Pulmonary artery endothelial cell (primary cell): Measurements from ENCODE around the gene FLT1. TPM values are rescaled to one million over a fixed set of nuclear protein-coding genes. Genes with fewer than 3 reads are reported as not detected.
A peak's percentile ranks its signal among the peaks of the same experiment; 100 is the strongest.

Source experiments
- DNase-seq: peaks from one replicate; pipeline ENCODE4 v3.0.0-alpha.2; 2011; ENCODE audit warnings: low read depth, low spot score
- total RNA-seq: library from RNA; depleted of rRNA; stranded (reverse); fragments of >200 nt; gene quantifications from 2 replicates; pipeline ENCODE4 v1.2.3, GENCODE V29; 2014

FLT1 gene, protein sequence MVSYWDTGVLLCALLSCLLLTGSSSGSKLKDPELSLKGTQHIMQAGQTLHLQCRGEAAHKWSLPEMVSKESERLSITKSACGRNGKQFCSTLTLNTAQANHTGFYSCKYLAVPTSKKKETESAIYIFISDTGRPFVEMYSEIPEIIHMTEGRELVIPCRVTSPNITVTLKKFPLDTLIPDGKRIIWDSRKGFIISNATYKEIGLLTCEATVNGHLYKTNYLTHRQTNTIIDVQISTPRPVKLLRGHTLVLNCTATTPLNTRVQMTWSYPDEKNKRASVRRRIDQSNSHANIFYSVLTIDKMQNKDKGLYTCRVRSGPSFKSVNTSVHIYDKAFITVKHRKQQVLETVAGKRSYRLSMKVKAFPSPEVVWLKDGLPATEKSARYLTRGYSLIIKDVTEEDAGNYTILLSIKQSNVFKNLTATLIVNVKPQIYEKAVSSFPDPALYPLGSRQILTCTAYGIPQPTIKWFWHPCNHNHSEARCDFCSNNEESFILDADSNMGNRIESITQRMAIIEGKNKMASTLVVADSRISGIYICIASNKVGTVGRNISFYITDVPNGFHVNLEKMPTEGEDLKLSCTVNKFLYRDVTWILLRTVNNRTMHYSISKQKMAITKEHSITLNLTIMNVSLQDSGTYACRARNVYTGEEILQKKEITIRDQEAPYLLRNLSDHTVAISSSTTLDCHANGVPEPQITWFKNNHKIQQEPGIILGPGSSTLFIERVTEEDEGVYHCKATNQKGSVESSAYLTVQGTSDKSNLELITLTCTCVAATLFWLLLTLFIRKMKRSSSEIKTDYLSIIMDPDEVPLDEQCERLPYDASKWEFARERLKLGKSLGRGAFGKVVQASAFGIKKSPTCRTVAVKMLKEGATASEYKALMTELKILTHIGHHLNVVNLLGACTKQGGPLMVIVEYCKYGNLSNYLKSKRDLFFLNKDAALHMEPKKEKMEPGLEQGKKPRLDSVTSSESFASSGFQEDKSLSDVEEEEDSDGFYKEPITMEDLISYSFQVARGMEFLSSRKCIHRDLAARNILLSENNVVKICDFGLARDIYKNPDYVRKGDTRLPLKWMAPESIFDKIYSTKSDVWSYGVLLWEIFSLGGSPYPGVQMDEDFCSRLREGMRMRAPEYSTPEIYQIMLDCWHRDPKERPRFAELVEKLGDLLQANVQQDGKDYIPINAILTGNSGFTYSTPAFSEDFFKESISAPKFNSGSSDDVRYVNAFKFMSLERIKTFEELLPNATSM (N-terminal part only)
- total RNA-seq: 48.0 and 110 TPM in 2 replicates

DNA sequence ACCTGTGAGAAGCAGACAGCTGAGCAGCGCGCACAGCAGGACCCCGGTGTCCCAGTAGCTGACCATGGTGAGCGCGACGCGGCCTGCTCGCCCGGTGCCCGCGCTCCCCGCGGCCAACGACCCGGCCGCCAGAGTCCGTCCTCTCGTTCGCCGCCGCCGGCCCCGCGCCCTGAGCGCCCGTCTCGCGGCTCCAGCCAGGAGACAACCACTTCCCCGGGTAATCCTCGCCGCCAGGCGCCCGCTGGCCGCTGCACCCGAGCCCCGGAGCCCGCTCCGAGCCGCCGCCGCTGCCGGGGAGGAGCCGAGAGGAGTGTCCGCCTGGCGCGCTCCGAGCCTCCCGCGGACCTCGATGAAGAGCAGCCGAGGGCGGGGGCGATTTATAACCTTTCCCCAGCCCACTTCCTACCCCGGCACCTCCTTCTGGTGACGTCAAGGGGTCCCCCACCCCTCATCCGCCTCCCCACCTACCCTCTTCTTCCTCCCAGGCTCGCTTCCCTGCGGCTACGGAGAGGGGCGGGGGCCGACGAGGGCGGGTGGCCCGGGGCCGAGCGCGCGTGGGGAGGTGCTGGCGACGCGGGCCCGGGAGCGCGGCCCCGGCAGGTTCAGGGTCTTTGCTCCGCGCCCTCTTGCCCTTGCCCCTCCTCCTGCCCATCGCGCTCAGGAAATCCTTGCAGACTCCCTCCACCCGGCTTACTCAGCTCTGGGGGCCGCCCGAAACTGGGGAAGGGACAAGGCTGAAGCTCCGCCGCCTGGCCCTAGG, at the start of gene FLT1:
Gene FLT1, minus strand, starts transcription at position 351 of the 760 bp plus-strand sequence. Its CDS starts 285 bp downstream, at position 66.
- DNase-seq: no peak

GRCh38 chr13:28544026-28544425, 49.1 kb upstream of the FLT1 start:
- no peak for DNase-seq

DNA sequence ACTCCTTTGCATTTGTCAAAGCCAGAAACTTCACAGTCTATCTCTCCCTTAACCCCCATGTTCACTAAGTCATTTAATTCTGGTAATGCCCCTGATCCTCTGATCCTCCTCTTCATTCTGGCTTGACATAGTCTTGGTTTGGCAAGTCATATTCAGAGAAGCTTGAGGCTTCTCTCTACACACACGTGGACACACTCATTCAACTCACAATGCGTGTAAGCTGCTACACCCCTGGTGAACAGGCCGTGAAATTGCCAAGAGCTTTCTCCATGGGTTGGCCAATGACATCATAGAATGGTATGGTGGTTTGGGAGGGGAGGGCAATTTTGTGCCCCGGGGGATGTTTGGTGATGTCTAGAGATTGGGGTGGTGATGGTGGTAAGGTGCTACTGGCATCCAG, 47.9 kb upstream of the FLT1 start:
- DNase-seq: no peak

- no peak for DNase-seq
Measured at GRCh38 chr13:28541966-28542365, 47.0 kb upstream of the FLT1 start.

DNA sequence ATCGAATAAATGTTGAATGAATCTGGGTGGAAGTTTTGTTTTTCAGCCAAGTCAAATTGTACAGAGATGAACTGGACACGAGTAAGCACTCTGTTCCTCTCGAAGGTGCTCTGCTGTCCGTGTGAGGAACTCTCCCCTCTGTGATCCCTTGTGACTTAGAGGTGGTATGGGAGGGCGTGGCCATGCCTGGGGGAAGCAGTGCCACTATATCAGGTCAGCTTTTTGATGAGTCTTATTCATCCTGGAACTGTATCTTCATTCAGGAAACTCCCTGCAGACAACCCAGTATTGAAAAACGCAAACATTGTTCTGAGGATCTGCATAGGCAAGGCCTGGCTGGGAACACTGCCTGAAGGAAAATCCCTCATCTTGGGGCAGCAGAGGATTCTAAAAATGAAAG, 45.7 kb upstream of the FLT1 start:
- DNase-seq: no peak

- DNase-seq: no peak
Measured at GRCh38 chr13:28539625-28540286, 44.8 kb upstream of the FLT1 start.

- DNase-seq: no peak
Measured at GRCh38 chr13:28538932-28539331, 44.0 kb upstream of the FLT1 start.

DNA sequence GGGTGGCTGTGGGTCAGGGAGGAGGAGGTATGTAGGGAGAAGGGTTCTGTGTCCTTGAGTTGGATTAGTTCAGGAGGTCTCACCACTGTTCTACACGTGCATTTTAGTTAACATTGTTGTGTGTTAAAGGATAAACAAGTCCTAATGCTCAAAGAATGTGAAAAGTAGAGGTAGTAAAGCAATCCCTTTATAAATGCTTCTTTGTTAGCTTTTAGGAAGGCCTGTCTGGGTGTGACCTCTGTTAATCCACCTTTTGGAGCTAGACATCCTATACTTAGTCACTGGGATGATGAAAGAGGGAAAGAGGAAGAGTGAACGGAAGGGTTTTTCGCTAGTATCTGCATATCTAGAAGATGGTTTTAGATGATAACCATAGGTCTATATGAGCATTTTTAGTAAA, 42.2 kb upstream of the FLT1 start:
- DNase-seq: no peak

DNA sequence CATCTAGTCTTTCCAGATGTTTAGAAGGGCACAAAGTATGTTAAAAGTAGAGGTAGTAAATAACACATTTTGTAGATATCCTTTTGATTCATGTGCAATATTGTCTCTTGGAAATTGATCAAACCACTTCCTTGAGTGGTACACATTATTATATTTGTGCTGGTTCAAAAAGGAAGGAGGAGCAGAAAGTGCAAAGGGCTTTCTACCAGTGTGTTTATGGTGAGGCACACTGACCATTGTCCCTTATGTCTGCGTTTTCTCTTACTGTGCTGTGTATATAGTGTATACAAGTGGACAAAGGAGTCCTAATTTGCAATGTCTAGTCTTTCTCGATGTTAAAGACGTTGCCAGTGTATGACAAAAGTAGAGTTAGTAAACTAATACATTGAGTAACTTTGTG, 41.4 kb upstream of the FLT1 start:
- DNase-seq: no peak

GRCh38 chr13:28535734-28536133, 40.8 kb upstream of the FLT1 start:
- DNase-seq: no peak

GRCh38 chr13:28534801-28535200, 39.9 kb upstream of the FLT1 start:
- no peak for DNase-seq

GRCh38 chr13:28534210-28534609, 39.3 kb upstream of the FLT1 start:
- no peak for DNase-seq

DNA sequence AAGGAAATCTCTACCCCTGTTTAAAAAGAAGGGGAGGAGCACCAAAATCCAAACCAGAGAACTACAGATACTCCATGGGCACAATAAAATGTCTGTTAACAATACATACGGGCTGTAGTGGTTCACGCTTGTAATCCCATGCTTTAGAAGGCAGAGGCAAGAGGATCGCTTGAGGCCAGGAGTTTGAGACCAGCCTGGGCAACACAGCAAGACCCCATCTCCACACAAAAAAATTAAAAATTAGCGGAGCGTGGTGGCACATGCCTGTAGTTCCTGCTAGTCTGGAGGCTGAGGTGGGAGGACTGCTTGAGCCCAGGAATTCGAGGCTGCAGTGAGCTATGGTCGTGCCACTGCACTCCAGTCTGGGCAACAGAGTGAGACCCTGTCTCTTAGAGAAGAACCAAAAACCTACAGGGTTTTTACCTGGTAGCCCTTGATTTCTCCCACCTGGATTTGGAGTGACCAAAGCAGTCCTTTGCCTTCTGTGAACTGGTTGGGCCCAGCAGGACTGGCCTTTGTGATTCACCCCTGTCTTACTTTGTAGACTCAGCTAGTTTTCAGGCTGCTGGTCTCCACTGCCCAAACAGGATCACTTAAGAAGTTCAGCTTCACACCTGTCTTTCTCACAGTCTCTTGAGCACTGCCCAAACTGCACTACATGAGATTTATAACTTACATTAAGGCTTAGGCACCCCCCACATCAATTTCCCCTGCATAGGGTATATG, 38.7 kb upstream of the FLT1 start:
- no peak for DNase-seq

GRCh38 chr13:28533125-28533436, 38.2 kb upstream of the FLT1 start:
- DNase-seq: no peak

DNA sequence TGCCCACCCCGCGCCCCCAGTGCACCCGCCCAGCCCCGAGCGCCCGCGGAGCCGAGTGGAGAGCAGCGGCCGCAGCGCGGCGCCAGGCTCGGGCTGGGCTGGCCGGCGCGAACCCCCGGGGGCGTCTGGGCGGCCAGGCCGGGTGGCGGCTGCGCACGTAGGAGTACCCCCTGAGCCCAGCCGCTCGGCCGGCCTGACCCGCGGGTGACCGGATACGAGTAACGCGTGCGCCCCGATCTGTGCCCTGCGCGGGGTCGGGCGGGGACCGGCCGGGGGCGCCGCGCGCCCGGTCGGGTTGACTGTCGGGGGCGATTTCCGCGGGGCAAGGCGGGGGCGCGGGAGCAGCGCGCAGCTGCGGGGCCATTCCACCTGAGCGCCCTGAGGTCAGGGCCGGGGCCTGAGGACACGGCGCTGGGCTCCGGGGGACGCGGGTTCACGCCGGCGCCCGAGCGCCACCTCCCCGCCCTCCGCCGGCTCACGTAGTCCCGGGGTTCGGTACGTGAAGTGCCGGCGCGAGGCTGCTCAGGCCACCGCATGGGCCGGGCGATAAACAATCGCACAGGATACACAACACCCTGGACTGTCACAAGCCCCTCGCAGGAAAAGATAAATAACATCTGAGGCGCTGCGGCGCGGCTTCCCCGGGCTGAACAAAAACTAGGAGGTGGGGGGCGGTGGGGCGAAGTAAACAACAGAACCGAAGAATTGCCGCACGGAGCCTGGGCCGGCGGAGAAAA, 37.6 kb upstream of the FLT1 start:
- DNase-seq: no peak

DNA sequence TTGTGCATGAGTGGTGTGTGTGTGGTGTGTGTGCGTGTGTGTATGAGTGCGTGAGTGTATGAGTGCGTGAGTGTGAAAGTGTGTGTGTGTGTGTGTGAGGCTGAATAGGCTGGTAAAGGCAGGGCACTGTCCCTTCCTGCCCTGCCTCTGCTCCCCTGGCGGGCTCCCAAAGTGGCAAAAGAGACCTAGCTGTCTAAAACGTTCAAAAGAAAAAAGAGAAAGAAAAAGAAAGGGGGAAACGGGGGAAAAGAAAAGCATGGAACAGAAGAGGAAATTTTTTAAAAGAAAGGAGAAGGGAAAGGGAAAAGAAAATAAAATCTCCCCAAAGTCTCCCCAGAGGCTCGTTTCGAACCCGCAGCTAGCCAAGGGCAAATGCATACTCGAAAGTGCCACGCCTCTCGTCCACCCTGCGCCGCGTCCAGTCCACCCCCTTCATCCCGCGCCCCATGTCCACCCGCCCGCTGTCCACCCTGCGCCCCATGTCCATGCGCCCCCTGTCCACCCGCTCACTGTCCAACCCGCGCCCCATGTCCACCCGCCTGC, 37.0 kb upstream of the FLT1 start:
- DNase-seq: no peak

GRCh38 chr13:28531077-28531844, 36.3 kb upstream of the FLT1 start:
- peak; percentile 35 for DNase-seq

- DNase-seq: no peak
Measured at GRCh38 chr13:28530729-28531076, 35.8 kb upstream of the FLT1 start.
